K562 (cell line): ENCODE measurements around the gene HADH. TPM values are rescaled to one million over a fixed set of nuclear protein-coding genes. Genes with fewer than 3 reads are reported as not detected.

ENCODE experiments used
- ARID3B ChIP-seq: fragments of 250-450 bp; sonication (Bioruptor Pico); IDR thresholded peaks from 2 replicates; pipeline ENCODE4 v1.4.0; 2020; ENCODE audit warnings: borderline replicate concordance
- CHD7 ChIP-seq: fragments of 200-600 bp; sonication (generic); IDR thresholded peaks from one replicate; pipeline ENCODE4 v1.6.1; 2012; ENCODE audit warnings: mild to moderate bottlenecking, low read depth, low read length, inconsistent platforms
- FOXJ3 ChIP-seq: sonication (generic); formaldehyde crosslinking; IDR thresholded peaks from 2 replicates; pipeline ENCODE4 v1.4.0; 2020; ENCODE audit warnings: mild to moderate bottlenecking, missing genetic modification reagents
- POLR2B ChIP-seq: fragments of 450-650 bp; IDR thresholded peaks from 2 replicates; pipeline ENCODE4 v1.6.1; 2018; ENCODE audit warnings: low read depth; ENCODE audit not compliant: partially characterized antibody
- ZBED1 ChIP-seq: IDR thresholded peaks from 2 replicates; pipeline ENCODE4 v1.6.1; 2014
- ZNF395 ChIP-seq: fragments of 200-800 bp; sonication (Bioruptor generic); IDR thresholded peaks from 2 replicates; pipeline ENCODE4 v1.6.1; 2017; ENCODE audit warnings: missing genetic modification characterization, missing compliant biosample characterization
- polyA plus RNA-seq, 8 experiments: library from polyadenylated mRNA; depleted of rRNA in 4 of 8; stranded (reverse) in 5 of 8; unstranded in 3 of 8; fragments of >200 nt; fragmentation: Nextera tagmentation in 2 of 8; fragmentation: Illumina TruSeq in 1 of 8; extraction: Ambion mirVana in 2 of 8; extraction: Trizol in 1 of 8; gene quantifications; 2 replicates each; pipeline versions ENCODE4 v1.2.1 to v1.2.3, GENCODE V29; 2011 to 2014; ENCODE audit warnings: inconsistent platforms in 1 of 8, missing spikeins in 1 of 8
- total RNA-seq, 7 experiments: library from RNA; depleted of rRNA in 6 of 7; stranded (reverse); fragments of >200 nt in 6 of 7; fragmentation: Illumina TruSeq in 2 of 7; extraction: Trizol in 2 of 7; gene quantifications; 2 replicates each; pipeline versions ENCODE4 v1.2.1 to v1.2.3, GENCODE V29; 2011 to 2021; ENCODE audit warnings: low replicate concordance in 1 of 7

The HADH gene
- total and polyA plus RNA-seq, 9 of the 15 experiments (the other 6 are each of a cell fraction or from before 2014, with no cell fraction given): 9.4 to 73.3 (median 32.8) TPM

- TF ChIP-seq CHD7 (no peak), POLR2B (no peak), ARID3B (CRISPR knock-in tag) (no peak), FOXJ3 (CRISPR knock-in tag) (no peak), ZNF395 (CRISPR knock-in tag) (no peak), ZBED1 (no peak)
Observed at GRCh38 chr4:108037884-108038283, 48.2 kb downstream of the HADH start (continued).
